Neural progenitor cell (in vitro differentiated cells): ENCODE measurements around the gene ATOH8. TPM values are rescaled to one million over a fixed set of nuclear protein-coding genes. Genes with fewer than 3 reads are reported as not detected.

ENCODE experiments used
- DNase-seq: peaks from one replicate; pipeline ENCODE4 v3.0.0-alpha.2; 2016; ENCODE audit warnings: low spot score
- H2AFZ ChIP-seq: fragments of 200-600 bp; sonication (generic); replicated peaks from 2 replicates; pipeline ENCODE4 v1.6.1; 2016; ENCODE audit warnings: antibody characterized with exemption
- H3F3A ChIP-seq: fragments of 200-600 bp; sonication (generic); 2 replicates; pipeline ENCODE4 v1.6.1; 2016; ENCODE audit warnings: antibody characterized with exemption, low read depth
- H3K27ac ChIP-seq: fragments of 200-600 bp; sonication (generic); 2 replicates; pipeline ENCODE4 v1.5.1; 2016; ENCODE audit warnings: mild to moderate bottlenecking
- H3K27me3 ChIP-seq: fragments of 200-600 bp; sonication (generic); 2 replicates; pipeline ENCODE4 v1.6.1; 2016; ENCODE audit warnings: mild to moderate bottlenecking, moderate library complexity
- H3K36me3 ChIP-seq: fragments of 200-600 bp; sonication (generic); 2 replicates; pipeline ENCODE4 v1.5.1; 2016
- H3K4me1 ChIP-seq: fragments of 200-600 bp; sonication (generic); 2 replicates; pipeline ENCODE4 v1.6.1; 2016; ENCODE audit warnings: mixed run types
- H3K4me2 ChIP-seq: fragments of 200-600 bp; sonication (generic); 2 replicates; pipeline ENCODE4 v1.6.1; 2016
- H3K4me3 ChIP-seq: fragments of 200-600 bp; sonication (generic); 2 replicates; pipeline ENCODE4 v1.5.1; 2016
- H3K79me2 ChIP-seq: fragments of 200-600 bp; sonication (generic); 2 replicates; pipeline ENCODE4 v1.6.1; 2016; ENCODE audit warnings: low read depth
- H3K9ac ChIP-seq: fragments of 200-600 bp; sonication (generic); 2 replicates; pipeline ENCODE4 v1.6.1; 2016
- H3K9me3 ChIP-seq: fragments of 200-600 bp; sonication (generic); 2 replicates; pipeline ENCODE4 v1.5.1; 2016; ENCODE audit warnings: low read depth
- H4K20me1 ChIP-seq: fragments of 200-600 bp; sonication (generic); 2 replicates; pipeline ENCODE4 v1.6.1; 2016; ENCODE audit warnings: low read depth
- H3K27ac Mint-ChIP-seq: 3 replicates; pipeline ENCODE4 v1.8.0; 2021; ENCODE audit warnings: mixed read lengths
- H3K27me3 Mint-ChIP-seq: 2 replicates; pipeline ENCODE4 v1.8.0; 2022; ENCODE audit warnings: low read depth, mild to moderate bottlenecking, inconsistent platforms, moderate library complexity, mixed read lengths; ENCODE audit not compliant: insufficient read depth
- H3K36me3 Mint-ChIP-seq: 3 replicates; pipeline ENCODE4 v1.8.0; 2021; ENCODE audit warnings: mixed read lengths
- H3K4me1 Mint-ChIP-seq: 3 replicates; pipeline ENCODE4 v1.8.0; 2021; ENCODE audit warnings: mixed read lengths
- H3K4me3 Mint-ChIP-seq: 3 replicates; pipeline ENCODE4 v1.8.0; 2021; ENCODE audit warnings: mild to moderate bottlenecking, moderate library complexity, mixed read lengths
- H3K9me3 Mint-ChIP-seq: 3 replicates; pipeline ENCODE4 v1.8.0; 2020; ENCODE audit warnings: mixed read lengths
- CTCF ChIP-seq: fragments of 200-600 bp; sonication (generic); IDR thresholded peaks from 2 replicates; pipeline ENCODE4 v1.5.1; 2017; ENCODE audit warnings: antibody characterized with exemption, mild to moderate bottlenecking
- EZH2 ChIP-seq: fragments of 200-600 bp; sonication (generic); IDR thresholded peaks from 2 replicates; pipeline ENCODE4 v1.6.1; 2017; ENCODE audit warnings: antibody characterized with exemption, mild to moderate bottlenecking, moderate library complexity
- EZH2phosphoT487 ChIP-seq: fragments of 200-600 bp; sonication (generic); IDR thresholded peaks from 2 replicates; pipeline ENCODE4 v1.6.1; 2017; ENCODE audit warnings: antibody characterized with exemption
- total RNA-seq: library from RNA; depleted of rRNA; stranded (reverse); fragments of >200 nt; gene quantifications from 2 replicates; pipeline ENCODE4 v1.2.3, GENCODE V29; 2015; ENCODE audit warnings: low replicate concordance

ATOH8 gene
- total RNA-seq, 1 donor from 2014 or later: not detected

GRCh38 chr2:85760371-85760770 is 6.6 kb downstream of the ATOH8 start:
- no peaks in the 10 kb centered on the region for H3K79me2 ChIP-seq
- Mint-ChIP-seq H3K4me1 (peaks cover 72% of the 10 kb centered on the region), H3K4me3 (no peak overlapping the region), H3K36me3 (peaks cover 4% of the 10 kb centered on the region), H3K27me3 (peaks cover 10% of the 10 kb centered on the region), H3K27ac (peak overlapping the region; percentile 85), H3K9me3 (no peaks in the 10 kb centered on the region)
- peaks cover 9% of the 10 kb centered on the region for H3F3A ChIP-seq
- no peak overlapping the region for H3K9ac ChIP-seq
- peaks cover 90% of the 10 kb centered on the region for H3K27me3 ChIP-seq
- H3K27ac ChIP-seq: no peak overlapping the region
- no peak for DNase-seq
- H3K4me2 ChIP-seq: no peak overlapping the region
- no peaks in the 10 kb centered on the region for H3K9me3 ChIP-seq
- TF ChIP-seq CTCF (no peak), EZH2 (no peak), EZH2phosphoT487 (no peak)
- peaks cover 20% of the 10 kb centered on the region for H3K4me1 ChIP-seq
- no peak overlapping the region for H2AFZ ChIP-seq
- no peak overlapping the region for H3K4me3 ChIP-seq
- no peaks in the 10 kb centered on the region for H3K36me3 ChIP-seq
- H4K20me1 ChIP-seq: peaks cover 9% of the 10 kb centered on the region

GRCh38 chr2:85760872-85761271 is 7.1 kb downstream of the ATOH8 start:
- Mint-ChIP-seq H3K9me3 (no peaks in the 10 kb centered on the region), H3K4me3 (no peak overlapping the region), H3K4me1 (peaks cover 73% of the 10 kb centered on the region), H3K27me3 (peaks cover 12% of the 10 kb centered on the region), H3K36me3 (peaks cover 4% of the 10 kb centered on the region), H3K27ac (peak overlapping the region; percentile 85)
- Histone ChIP-seq H3K27me3 (peaks cover 88% of the 10 kb centered on the region), H3K36me3 (no peaks in the 10 kb centered on the region), H3K79me2 (no peaks in the 10 kb centered on the region), H2AFZ (no peak overlapping the region), H3F3A (peaks cover 14% of the 10 kb centered on the region), H3K27ac (no peak overlapping the region), H3K9ac (no peak overlapping the region), H3K9me3 (no peaks in the 10 kb centered on the region), H3K4me1 (peaks cover 21% of the 10 kb centered on the region), H3K4me3 (no peak overlapping the region), H3K4me2 (no peak overlapping the region), H4K20me1 (peaks cover 7% of the 10 kb centered on the region)
- no peak for DNase-seq
- no peak for TF ChIP-seq CTCF
- no peak for TF ChIP-seq EZH2phosphoT487
- TF ChIP-seq EZH2: no peak

- no peak overlapping the region for H2AFZ ChIP-seq
- no peak overlapping the region for H3K4me3 ChIP-seq
- H3K79me2 ChIP-seq: no peaks in the 10 kb centered on the region
- H3K36me3 ChIP-seq: no peaks in the 10 kb centered on the region
- no peak overlapping the region for H3K27ac ChIP-seq
- Mint-ChIP-seq H3K36me3 (peaks cover 4% of the 10 kb centered on the region), H3K27me3 (peaks cover 12% of the 10 kb centered on the region), H3K27ac (no peak overlapping the region), H3K4me1 (peaks cover 77% of the 10 kb centered on the region), H3K9me3 (no peaks in the 10 kb centered on the region), H3K4me3 (no peak overlapping the region)
- peaks cover 3% of the 10 kb centered on the region for H4K20me1 ChIP-seq
- peaks cover 15% of the 10 kb centered on the region for H3F3A ChIP-seq
- no peak overlapping the region for H3K4me2 ChIP-seq
- H3K9me3 ChIP-seq: no peaks in the 10 kb centered on the region
- DNase-seq: no peak
- H3K27me3 ChIP-seq: peaks cover 88% of the 10 kb centered on the region
- no peak overlapping the region for H3K9ac ChIP-seq
- H3K4me1 ChIP-seq: peaks cover 27% of the 10 kb centered on the region
- TF ChIP-seq CTCF (no peak), EZH2phosphoT487 (no peak), EZH2 (no peak)
These were observed 7.7 kb downstream of the ATOH8 start for GRCh38 chr2:85761512-85761944.
